NB4 (cell line): ENCODE measurements around the gene EXOC6.

Source experiments
- CTCF ChIP-seq: IDR thresholded peaks from one replicate; pipeline ENCODE4 v1.5.1; 2012; ENCODE audit warnings: low read depth, low read length
- MYC ChIP-seq: IDR thresholded peaks from 2 replicates; pipeline ENCODE4 v1.6.1; 2011; ENCODE audit warnings: low read depth, low read length
- POLR2A ChIP-seq: IDR thresholded peaks from 2 replicates; pipeline ENCODE4 v1.6.1; 2011; ENCODE audit warnings: mild to moderate bottlenecking; ENCODE audit not compliant: insufficient read length; ENCODE audit errors: extremely low read depth

DNA sequence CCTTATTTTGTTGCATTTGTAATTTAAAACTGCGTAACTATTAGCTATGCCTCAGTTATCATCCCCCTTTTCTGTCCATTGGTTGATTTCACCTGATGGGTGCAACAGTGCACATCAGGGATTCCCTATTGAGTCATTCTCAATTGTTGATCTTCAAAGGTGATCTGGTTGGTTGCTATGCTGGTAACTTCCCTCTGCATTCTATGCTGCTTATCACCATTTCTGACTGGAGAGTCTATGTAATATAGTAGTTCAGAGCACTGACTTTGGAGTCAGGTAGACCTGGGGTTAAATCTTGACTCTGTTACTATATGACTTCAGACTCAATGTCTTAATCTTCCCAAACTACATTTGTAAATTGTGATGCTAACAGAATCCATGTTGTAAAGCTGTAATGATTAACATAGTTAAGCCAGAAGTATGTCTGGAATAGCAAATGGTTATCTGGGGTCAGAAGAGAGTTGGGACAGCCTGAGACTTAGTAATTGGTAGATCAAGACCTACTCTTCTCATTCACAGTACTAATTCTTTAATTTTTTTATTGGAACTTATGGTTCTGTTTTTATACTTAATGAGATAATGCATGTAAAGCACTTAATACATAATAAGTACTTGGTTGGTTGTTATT is 38.1 kb downstream of the EXOC6 start:
- TF ChIP-seq CTCF (no peak), POLR2A (no peak), MYC (no peak)
